ENCODE measurements around the gene SGPP1.

DNA sequence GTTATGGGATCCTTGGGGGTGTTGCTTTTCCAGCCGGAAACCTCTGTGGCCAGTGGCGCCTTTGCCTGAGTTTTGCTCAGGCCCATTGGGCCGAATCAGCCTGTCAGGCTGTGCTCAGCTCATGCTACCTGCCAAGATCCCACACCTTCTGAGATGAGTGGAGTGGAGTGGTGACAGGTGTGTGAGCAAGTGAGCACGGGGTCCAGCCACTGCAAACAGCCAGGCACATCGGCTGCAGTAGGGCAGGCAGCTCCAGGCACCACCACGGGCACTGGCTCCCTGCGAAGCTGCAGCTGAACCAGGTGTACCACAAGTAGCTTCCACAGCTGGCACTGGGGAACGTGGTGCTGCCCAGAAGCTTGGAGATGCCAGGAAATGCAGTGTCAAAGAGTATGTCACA lies 65.1 kb downstream of the SGPP1 start:
- TF ChIP-seq, protein P1, sequence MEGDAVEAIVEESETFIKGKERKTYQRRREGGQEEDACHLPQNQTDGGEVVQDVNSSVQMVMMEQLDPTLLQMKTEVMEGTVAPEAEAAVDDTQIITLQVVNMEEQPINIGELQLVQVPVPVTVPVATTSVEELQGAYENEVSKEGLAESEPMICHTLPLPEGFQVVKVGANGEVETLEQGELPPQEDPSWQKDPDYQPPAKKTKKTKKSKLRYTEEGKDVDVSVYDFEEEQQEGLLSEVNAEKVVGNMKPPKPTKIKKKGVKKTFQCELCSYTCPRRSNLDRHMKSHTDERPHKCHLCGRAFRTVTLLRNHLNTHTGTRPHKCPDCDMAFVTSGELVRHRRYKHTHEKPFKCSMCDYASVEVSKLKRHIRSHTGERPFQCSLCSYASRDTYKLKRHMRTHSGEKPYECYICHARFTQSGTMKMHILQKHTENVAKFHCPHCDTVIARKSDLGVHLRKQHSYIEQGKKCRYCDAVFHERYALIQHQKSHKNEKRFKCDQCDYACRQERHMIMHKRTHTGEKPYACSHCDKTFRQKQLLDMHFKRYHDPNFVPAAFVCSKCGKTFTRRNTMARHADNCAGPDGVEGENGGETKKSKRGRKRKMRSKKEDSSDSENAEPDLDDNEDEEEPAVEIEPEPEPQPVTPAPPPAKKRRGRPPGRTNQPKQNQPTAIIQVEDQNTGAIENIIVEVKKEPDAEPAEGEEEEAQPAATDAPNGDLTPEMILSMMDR (conservative IDR thresholded peaks at IDR 0.05 in 1 of 2, IDR thresholded peaks at IDR 0.05 in 1 of 2; ENCODE audit: extremely low read depth in 1 of 2, insufficient read depth in 1 of 2, low read depth in 1 of 2, low read length in 2 of 2), result no peak
- TF ChIP-seq EZH2 (IDR thresholded peaks at IDR 0.05; ENCODE audit: borderline replicate concordance, low read length), result no peak

All from mammary epithelial cell (primary cell).